GM19099 (cell line): ENCODE data around the gene NTRK2.

Source experiments
- POLR2A ChIP-seq: IDR thresholded peaks from 3 replicates; pipeline ENCODE4 v1.6.1; 2011; ENCODE audit warnings: low read depth; ENCODE audit not compliant: insufficient read length; ENCODE audit errors: extremely low read depth

NTRK2 gene

GRCh38 chr9:84808416-84808815 lies 138.9 kb downstream of the NTRK2 start:
- TF ChIP-seq POLR2A, result no peak

DNA sequence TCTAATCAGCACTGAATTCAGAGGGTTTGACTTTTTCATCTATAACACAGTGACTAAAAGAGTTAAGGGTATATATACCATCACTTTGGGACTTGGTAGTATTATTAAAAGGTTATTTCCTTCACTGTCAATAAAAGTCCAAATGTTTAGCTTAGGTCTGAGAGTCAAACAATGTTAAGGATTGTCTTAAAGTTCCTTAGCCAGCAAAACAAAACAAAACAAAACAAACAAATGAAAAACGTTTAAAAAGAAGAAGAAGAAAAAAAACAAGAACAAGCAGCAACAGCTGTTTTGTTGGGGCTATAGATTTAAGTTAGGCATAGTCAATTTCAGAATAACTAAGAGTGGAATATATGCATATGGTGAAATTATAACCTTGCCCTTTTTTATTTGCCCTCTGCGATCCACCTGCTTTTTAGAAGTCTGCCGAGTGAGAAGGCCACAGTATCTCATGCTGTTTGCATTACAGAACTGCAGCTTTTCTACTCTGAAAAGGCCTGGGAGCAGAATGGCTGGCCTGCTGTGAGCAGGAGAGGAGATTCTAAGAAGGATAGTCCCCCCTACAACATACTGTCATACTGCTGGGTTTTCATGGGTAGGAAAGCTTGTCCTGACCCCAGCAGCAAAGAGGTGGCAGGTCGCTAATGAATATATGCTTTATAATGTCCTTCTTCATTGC lies 141.7 kb downstream of the NTRK2 start:
- no peak for TF ChIP-seq POLR2A

- no peak for TF ChIP-seq POLR2A
Observed at GRCh38 chr9:84811751-84812074, 142.2 kb downstream of the NTRK2 start.

DNA sequence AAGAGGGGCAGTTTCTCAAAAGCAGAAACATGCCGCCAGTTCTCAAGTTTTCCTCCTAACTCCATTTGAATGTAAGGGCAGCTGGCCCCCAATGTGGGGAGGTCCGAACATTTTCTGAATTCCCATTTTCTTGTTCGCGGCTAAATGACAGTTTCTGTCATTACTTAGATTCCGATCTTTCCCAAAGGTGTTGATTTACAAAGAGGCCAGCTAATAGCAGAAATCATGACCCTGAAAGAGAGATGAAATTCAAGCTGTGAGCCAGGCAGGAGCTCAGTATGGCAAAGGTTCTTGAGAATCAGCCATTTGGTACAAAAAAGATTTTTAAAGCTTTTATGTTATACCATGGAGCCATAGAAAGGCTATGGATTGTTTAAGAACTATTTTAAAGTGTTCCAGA lies 142.8 kb downstream of the NTRK2 start:
- no peak for TF ChIP-seq POLR2A

GRCh38 chr9:84812847-84813246 lies 143.3 kb downstream of the NTRK2 start:
- TF ChIP-seq POLR2A, result no peak

GRCh38 chr9:84815554-84815953 lies 146.0 kb downstream of the NTRK2 start:
- TF ChIP-seq POLR2A, result no peak

GRCh38 chr9:84817038-84817437 lies 147.5 kb downstream of the NTRK2 start:
- no peak for TF ChIP-seq POLR2A

DNA sequence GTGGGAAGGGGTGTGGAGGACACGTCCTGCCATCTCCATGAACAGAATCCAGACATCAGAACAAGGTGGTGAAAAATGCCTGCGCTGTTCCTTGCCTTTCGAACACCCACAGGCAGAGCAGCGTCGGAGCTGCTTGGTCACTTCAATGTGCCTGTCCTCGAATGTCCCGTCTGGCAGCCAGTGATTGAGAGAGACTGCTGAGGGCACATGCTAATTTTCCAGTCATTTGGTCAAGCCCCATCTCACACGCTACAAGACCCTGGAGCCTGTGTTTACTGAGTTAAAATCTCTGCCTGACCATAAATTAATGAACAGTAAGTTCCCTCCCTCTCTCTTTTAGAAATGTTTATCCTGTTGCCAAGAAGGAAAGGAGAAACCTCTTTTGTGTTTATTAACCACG lies 149.3 kb downstream of the NTRK2 start:
- no peak for TF ChIP-seq POLR2A

DNA sequence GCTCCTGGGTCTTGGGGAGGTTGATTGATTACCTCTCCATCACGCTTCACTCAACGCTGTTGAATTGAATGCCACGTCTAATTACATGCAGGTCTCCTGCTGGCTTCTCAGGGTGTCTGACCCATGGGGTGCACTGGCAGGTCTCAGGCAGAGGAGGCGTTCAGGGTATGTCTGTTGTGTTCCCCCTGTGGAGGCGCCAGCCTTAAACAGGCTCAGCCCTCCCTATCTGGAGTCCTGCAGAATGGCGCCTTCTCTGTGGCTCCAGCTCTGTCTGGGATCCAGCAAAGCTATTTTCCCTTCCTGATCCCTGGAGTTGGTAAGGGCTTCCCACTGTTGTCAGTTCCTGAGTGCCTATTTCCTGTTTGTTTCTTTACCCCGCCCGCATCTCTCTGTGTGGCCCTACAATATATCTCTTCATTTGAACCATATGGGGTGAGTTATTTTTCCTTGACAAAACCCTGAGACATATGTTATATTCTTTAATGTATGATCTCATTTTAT lies 150.0 kb downstream of the NTRK2 start:
- no peak for TF ChIP-seq POLR2A

GRCh38 chr9:84821431-84821830 lies 151.9 kb downstream of the NTRK2 start:
- TF ChIP-seq POLR2A, result no peak

DNA sequence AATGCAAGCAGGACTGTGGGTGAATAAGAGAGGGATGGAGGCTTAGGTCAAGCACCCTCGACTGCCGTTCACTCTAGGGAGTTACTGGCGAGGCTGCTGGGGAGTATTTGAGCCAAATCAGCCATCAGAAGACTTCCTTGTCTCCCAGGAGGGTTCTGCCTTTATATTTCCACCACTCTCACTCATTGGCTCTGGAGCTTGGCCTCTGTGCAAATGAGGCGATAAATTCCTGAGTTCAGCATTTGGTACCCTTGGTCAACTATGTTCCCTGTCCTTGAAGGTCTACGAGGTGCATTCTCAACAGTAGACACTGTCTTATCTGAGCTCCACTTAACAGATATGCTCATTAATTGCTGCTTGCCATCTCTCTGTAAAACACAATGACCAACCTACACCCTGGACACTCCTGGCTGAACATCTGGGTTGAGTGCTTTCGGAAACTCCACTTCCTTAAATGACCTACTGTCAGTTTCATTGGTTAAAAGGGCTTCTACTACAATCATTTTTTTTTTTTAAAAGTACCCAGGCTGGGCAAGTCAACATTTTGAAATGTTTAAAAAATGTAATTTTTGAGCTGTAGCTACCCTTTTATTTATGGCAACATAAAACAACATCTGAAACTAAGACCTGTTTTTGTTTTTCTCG lies 153.2 kb downstream of the NTRK2 start:
- no peak for TF ChIP-seq POLR2A

DNA sequence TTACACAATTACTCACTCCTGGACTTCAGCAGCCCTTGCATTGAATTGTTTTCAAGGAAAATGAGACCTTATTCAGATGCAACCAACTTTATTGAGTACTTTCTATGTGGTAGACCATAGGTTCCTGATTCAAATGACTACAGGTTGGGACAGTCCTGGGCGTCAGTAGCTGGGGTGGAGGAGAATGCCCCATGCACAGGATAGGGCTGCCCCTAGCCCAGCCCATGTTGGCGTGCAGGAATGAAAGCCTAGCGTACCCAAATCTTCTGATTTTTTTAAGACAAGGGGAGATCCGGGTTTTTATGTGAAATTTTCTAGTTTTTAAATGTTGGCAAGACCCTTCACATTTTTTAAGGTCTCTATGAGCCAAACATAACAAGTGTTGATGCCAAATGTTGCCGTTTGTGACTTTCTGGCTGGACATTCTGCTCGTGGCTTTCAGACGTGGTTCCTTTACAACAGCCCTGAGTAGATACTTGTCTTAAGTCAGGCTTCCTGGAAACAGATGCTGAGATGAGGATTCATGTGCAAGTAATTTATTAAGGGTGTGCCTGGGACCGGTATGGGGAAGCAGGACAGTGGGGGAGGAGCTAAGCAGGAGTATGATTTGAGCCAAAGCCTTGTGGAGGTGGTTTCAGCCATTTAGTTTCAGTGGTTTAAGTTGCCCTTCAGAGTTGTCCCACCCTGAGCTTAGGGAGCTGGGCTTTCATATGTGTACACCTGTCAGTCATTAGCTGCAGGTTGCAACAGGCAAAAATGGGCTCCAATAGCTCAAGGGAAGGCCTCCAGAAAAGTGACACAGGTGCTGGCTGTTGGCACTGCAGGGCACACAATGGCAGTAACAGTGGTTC lies 154.1 kb downstream of the NTRK2 start:
- no peak for TF ChIP-seq POLR2A

DNA sequence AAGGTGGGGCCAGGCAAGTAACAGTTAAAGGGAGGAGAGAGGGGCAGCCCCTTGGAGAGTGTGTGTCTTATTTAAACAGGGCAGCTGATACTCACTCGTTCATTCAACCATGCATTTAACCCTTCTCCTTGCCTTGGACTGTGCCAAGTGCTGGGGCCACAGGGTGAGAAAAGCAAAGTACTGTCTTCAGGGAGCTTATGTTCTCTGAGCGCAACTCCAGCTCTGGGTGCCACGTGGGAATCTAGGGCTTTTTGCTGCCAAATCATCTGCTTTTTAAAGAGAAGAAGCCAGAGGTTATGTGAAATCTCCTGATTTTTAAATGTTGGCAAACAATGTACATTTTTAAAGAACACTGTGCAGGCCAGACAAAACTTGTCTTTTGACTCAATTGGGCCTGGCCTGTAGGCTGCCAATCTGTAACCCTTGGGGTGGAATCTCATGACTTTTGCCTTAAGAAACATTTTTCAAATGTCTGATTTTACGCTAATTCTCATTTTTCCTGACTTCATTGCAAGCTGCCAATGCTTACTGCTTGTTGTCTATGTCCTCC lies 157.8 kb downstream of the NTRK2 start:
- no peak for TF ChIP-seq POLR2A

DNA sequence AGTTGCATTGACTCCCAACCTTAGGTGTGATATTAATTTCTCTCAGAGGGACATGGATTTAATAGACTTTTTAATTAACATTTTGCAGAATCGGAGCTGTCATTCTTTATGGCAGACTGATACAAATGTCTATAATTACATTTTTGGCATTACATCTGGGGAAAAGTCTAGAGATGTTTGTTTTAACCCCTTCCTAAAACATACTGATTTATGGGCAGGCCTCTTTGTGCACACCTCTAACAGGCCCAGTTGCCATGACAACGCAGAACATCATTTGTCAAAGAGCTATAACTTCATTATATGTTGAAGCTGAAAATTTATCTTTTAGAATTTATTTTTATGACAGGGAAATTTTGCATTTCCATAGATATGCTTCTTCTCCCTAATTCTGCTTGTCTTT lies 158.5 kb downstream of the NTRK2 start:
- TF ChIP-seq POLR2A, result no peak

- no peak for TF ChIP-seq POLR2A
Observed at GRCh38 chr9:84829471-84829870, 159.9 kb downstream of the NTRK2 start.
